Fibroblast of villous mesenchyme (primary cell): Measurements from ENCODE around the gene TACC2. TPM values are rescaled to one million over a fixed set of nuclear protein-coding genes. Genes with fewer than 3 reads are reported as not detected.

Experiments used
- DNase-seq: peaks from one replicate; pipeline ENCODE4 v3.0.0-alpha.2; 2010; ENCODE audit warnings: low read depth
- H3K4me3 ChIP-seq: 2 replicates; pipeline ENCODE4 v1.5.1; 2011; ENCODE audit warnings: low read depth, mild to moderate bottlenecking, low read length
- total RNA-seq: library from RNA; depleted of rRNA; stranded (reverse); fragments of >200 nt; gene quantifications from 2 replicates; pipeline ENCODE4 v1.2.3, GENCODE V29; 2012
- TF ChIP-seq, protein P1 (sequence below): IDR thresholded peaks from 2 replicates; pipeline ENCODE4 v1.5.1; 2012; ENCODE audit warnings: low read depth, mild to moderate bottlenecking, low read length; ENCODE audit not compliant: insufficient read depth

The TACC2 gene
- total RNA-seq, 1 donor, result 5.6 TPM

DNA sequence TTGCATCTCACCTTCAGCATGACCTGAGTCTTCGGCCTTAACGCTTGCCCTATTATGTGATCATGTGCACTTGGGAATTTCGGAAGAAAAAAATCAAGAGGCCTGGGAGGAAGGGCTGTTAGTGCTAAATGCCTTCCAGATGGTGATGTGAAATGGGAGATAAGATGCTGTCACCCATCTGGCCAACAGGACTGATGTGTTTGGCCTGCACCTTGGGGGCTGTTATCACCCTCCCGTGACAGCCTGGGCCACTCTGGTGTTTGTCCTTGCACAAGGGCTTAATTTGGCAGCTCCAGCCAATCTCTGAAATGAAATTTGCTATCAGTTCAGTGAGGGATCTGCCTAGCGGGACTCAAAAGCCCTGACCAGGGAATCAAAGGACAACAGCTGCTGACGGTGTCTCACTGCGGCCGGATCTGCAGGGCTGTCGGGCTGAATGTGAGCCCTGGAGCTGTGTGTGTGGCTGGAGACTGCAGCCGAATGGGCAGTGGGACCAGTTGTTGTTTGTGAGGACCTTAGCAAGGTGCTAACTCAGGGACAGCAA, 150.7 kb downstream of the TACC2 start:
- TF ChIP-seq, protein P1, sequence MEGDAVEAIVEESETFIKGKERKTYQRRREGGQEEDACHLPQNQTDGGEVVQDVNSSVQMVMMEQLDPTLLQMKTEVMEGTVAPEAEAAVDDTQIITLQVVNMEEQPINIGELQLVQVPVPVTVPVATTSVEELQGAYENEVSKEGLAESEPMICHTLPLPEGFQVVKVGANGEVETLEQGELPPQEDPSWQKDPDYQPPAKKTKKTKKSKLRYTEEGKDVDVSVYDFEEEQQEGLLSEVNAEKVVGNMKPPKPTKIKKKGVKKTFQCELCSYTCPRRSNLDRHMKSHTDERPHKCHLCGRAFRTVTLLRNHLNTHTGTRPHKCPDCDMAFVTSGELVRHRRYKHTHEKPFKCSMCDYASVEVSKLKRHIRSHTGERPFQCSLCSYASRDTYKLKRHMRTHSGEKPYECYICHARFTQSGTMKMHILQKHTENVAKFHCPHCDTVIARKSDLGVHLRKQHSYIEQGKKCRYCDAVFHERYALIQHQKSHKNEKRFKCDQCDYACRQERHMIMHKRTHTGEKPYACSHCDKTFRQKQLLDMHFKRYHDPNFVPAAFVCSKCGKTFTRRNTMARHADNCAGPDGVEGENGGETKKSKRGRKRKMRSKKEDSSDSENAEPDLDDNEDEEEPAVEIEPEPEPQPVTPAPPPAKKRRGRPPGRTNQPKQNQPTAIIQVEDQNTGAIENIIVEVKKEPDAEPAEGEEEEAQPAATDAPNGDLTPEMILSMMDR, result peak; percentile 2
- peak; percentile 73 for DNase-seq
- H3K4me3 ChIP-seq, result no peak overlapping the region

DNA sequence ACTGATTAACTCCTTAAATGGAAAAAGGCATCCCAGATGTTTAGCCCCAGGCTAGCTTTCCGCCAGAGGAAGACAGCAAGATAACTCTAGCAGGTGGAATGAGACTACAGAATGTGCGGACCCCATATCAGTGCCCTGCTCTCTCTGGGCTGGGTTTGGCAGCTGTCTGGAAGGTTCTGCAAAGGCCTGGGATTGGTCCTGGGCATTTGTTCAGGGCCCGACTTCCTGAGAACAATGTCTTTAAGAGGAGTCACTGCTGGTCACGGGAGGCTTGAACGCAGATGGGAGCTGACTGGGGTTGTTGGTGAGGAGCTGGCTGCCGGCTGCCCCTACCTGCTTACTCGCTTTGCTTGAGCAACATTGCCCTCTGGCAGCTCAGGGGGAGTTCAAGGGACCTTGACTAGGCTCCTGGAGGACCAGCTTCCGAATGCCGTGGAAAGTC, 151.5 kb downstream of the TACC2 start:
- H3K4me3 ChIP-seq, result no peak overlapping the region
- peak; percentile 57 for DNase-seq
- TF ChIP-seq, protein P1, result no peak

DNA sequence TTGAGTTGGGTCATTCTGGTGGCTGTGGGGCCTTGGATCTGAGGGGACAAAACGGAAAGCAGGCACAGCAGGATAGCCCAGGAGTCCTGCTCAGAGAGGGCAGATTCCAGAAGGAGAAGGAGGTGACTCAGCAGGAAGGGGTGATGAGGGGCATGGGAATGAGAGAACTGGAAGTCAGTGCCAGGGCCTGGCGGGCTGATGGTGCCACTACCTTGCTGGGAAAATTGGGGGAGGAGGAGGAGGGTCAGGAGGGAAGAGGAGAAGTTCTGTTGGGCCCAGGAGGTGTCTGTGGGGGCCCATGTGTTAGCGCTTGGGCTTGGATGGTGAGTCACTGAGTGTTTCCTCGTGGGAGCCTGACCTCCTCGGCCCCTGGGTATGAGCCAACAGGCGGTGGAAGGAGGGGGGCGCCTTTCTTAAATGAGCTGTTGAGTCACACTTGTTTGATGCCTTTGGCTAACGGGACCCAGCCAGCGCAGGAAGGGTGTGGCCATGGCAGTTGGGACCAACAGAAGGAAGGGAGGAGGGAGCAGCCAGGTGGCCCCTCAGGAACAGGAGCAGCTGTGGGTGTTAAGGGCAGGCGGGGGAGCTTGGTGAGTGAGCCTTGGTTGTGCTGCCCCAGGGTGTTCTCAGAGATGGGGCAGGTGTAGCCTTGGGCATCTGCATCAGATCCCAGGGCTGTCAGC, 152.1 kb downstream of the TACC2 start:
- no peak overlapping the region for H3K4me3 ChIP-seq
- TF ChIP-seq, protein P1, result no peak
- peak; percentile 96 for DNase-seq

DNA sequence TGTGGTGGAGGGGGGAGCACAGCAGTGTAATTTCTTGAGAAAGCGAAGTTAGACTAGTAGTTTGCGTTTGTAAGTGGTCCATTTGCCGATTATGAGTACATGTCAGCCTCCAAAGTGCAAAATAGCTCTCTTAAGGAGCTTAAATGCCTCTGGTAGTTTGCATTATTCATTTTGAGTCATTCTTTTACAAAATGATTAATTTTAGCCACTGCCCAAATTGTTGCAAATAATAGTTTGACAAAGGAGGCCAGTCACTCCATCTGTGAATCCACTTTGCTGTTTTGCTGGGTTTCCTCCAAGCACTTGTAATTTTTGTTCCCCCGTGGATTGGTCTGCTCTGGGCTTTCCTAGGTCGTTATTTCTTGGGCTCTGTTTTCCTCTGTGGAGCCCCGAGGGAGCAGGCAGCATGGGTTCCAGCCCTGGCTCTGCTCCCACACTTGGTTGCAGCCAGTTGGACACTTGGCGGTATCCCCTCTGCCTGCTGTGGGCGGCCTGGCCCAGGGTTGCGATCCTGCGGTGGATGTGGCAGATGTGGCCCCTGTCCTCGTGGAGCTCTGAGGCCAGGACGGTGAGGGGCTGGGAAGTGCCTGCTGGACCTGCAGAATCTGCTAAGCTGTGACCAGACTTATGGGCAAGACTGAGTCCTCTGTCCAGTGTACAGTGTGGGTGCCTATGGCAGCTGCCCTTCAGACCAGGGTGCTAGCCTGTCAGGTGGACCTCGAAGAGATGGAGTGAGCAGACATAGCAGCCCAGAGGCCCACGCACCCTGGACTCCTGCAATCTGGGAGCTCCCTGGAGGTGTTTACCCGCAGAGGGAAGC, 153.1 kb downstream of the TACC2 start:
- H3K4me3 ChIP-seq, result no peak overlapping the region
- DNase-seq, result no peak
- TF ChIP-seq, protein P1, result no peak

DNA sequence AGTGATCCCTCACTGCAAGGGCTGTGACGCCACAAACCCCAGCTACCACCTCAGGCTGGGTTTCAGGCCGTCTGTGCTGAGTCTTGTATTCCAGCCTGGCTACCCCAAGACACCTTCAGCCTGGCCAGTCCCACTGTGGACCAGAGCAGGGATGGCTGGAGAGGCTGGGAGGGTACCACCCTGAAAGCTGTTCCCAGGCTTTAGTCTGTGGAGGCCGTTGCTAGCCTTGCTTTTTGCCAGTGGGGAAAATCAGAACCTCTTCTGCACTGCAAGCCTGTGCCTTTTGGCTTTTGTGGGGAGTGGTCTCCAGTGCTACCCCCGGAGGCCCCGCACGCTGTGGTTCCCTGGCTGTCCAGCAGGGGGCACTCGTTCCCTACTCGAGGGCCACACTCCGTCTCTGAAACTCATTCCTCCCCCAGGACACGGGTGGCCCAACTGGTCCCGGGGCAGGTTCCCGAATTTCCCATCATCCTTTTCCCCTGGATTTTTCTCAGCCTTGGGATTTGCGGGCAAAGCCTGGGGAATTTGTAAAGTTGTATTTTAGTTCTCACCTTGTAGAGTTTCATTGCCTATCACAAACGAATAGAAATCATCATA, 153.8 kb downstream of the TACC2 start:
- TF ChIP-seq, protein P1, result peak; percentile 90
- no peak overlapping the region for H3K4me3 ChIP-seq
- no peak for DNase-seq

DNA sequence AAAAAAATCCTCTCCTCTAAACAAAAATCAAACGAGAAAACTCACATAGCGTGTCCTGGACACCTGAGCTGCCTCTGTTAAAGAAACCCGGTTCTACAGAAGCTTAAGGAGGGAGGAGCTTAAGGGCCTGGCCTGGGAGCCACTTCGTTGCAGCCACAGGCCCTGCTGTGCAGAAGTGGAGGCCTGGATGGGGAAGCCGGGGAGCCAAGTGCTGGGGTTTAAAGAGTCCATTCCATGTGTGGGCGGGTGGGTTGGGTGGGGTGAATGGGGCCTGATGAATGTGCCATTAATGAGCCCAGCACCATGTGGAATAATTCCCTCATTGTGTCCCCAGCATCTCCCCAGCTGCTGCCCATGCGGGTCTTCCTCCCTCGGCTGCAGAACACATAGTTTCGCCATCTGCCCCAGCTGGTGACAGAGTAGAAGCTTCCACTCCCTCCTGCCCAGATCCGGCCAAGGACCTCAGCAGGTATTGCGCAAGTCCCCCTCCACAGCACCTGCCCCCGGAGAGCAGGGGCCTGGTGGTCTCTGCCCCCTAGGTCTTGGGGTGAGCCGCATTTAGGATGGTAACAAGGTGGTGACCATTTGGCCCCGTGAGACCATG, 154.4 kb downstream of the TACC2 start:
- no peak for DNase-seq
- TF ChIP-seq, protein P1, result no peak
- no peak overlapping the region for H3K4me3 ChIP-seq
